GM21423 (cell line): Measurements from ENCODE around the gene NUDT19.
"Not testable (repeated sequence)": the region's sequence is repeated elsewhere in the genome, so short reads cannot be mapped to it uniquely, and the experiment has no call there.

Experiments used
- ATAC-seq: cut with Tn5 transposase; IDR thresholded peaks from one replicate; pipeline ENCODE4 v1.9.1; 2021; ENCODE audit warnings: mild to moderate bottlenecking, moderate library complexity; ENCODE audit not compliant: unreplicated experiment

Gene NUDT19

GRCh38 chr19:32674931-32675719 is 16.5 kb upstream of the NUDT19 start, which contains the start of gene ANKRD27:
ANKRD27 (minus strand) TSS chr19:32675180; CDS start chr19:32659015, 16,165 bp downstream.
- ATAC-seq = peak; percentile 96

DNA sequence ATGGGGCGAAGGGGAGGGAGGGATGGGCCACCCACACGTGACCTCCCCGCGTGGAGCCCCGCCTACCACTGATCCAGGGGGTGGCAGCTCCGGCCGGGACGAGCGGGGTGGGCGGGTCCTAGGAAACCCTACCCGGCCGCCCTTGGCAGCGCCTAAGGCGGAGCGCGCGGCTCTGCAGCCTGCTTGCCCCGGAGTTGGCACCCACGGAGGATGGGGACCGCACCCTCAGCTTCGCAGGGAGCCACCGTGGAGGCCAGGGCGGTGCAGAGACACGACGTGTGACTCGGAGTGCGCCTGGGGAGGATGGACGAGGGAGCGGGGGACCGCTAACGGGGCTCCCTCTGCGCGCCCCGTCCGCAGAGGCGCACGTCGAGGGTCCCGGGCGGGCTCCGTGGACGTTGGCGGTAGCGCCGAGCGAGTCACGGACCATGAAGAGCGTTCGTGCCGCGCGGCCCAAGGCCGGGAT is 15.9 kb upstream of the NUDT19 start, which contains the start of gene RGS9BP:
TSS of gene RGS9BP (plus strand) at position 129 of the 466 bp plus-strand sequence. CDS start 416 bp downstream, outside the sequence.
- peak; percentile 29 for ATAC-seq

- ATAC-seq = no peak
Observed at GRCh38 chr19:32676186-32676894, 15.3 kb upstream of the NUDT19 start.

DNA sequence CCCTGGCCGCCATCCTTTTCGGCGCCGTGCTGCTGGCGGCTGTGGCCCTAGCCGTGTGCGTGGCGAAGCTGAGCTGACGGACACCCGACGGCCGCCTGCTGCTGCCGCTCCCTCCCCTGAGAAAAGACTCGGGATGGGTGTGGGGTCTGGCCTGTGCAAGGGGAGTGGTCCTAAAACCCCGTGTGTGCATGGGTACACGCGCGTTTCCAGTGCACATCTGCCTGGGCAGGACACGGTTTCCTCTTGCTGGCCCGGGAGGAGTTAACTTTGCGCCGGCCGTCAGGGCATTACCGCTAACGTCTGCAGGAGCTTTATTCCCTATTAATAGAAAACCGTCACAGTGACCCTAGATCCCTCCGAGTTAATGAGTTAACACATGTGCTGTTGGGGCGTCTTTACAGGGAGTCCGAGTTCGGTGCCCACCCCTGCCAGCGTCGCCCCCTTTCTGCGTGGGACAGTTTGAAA is 14.7 kb upstream of the NUDT19 start:
- ATAC-seq = no peak

DNA sequence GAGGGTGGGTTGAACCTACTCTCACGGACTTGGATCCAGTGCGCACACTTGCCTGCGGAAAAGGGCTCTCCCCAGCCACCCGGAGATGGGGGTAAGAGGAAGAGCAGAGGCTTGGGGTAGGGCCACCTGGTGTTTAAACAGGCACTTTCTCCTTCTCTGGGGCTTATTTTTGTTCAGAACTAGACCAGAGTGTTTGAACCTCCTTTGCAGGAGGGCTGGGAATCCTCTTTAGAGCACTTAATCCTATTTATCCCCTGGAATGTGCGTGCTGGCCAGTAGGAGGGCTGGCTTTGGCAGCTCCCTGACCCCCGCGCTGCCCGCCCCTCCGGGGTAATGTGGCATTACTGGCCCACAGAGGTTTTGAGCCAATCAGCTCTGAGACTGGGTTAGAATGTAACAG is 14.0 kb upstream of the NUDT19 start:
- ATAC-seq = no peak

GRCh38 chr19:32680986-32681385 is 10.6 kb upstream of the NUDT19 start:
- ATAC-seq = no peak

DNA sequence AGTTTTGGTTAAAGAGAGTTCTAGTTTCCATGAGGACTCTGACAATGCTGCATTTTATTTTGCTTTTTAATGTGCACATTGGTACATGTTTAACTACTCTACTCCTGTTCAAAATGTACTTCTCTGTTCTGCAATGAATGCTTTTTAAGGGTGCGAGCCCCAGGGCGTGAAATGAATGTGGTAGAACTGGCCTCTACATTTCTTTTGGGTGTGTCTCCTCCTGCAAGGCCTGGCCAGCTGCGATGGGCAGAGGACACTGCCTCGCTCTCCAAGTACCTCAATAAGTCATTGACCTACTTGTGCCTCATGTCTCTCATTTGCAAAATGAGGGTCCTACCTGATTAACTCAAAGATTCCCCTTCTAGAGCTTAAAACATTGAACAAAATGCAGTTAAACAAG is 9.3 kb upstream of the NUDT19 start:
- ATAC-seq = no peak

- no peak for ATAC-seq
Observed at GRCh38 chr19:32686847-32687475, 4.7 kb upstream of the NUDT19 start.

GRCh38 chr19:32687681-32688080 is 3.9 kb upstream of the NUDT19 start:
- no peak for ATAC-seq

DNA sequence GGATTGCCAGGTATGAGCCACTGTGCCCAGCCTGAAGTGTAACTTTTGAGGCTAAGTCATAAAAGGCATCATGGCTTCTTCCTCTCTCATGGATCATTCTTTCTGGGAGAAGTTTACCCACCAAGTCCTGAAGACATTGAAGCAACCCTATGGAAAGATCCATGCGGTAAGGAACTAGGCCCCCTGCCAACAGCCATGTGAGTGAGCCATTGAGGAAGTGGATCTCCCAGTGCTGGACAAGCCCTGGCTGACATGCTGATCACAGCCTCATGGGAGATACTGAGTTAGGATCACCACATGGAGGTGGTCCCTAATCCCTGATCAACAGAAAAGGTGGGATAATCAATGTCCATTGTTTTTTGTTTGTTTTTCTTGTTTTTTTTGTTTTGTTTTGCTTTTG is 3.3 kb upstream of the NUDT19 start:
- no peak for ATAC-seq

DNA sequence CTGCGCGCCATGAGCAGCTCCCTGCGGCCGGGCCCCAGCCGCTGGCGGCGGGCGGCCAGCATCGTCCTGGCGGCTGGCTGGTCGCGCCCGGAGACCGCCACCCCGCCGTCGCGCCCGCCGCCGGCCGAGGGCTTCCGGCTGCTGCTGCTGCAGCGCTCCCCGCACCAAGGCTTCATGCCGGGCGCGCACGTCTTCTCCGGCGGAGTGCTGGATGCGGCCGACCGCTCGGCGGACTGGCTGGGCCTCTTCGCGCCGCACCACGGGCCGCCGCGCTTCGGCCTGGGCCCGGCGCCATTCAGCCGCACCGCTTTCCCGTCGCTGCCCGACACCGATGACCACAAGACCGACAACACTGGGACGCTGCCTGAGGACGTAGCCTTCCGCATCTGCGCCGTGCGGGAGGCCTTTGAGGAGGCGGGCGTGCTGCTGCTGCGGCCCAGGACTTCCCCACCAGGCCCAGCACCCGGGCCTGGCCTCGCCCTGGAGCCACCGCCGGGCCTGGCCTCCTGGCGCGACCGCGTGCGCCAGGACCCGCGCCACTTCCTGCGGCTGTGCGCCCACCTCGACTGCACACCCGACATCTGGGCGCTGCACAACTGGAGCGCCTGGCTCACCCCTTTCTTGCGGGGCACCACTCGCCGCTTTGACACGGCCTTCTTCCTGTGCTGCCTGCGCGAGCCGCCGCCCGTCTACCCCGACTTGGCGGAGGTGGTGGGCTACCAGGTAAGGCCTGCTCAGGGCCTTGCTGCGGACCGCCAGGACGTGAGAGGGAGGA is 518 bp downstream of the NUDT19 start:
- ATAC-seq = peak; percentile 53

GRCh38 chr19:32692727-32693061 is 1.1 kb downstream of the NUDT19 start:
- ATAC-seq = no peak

DNA sequence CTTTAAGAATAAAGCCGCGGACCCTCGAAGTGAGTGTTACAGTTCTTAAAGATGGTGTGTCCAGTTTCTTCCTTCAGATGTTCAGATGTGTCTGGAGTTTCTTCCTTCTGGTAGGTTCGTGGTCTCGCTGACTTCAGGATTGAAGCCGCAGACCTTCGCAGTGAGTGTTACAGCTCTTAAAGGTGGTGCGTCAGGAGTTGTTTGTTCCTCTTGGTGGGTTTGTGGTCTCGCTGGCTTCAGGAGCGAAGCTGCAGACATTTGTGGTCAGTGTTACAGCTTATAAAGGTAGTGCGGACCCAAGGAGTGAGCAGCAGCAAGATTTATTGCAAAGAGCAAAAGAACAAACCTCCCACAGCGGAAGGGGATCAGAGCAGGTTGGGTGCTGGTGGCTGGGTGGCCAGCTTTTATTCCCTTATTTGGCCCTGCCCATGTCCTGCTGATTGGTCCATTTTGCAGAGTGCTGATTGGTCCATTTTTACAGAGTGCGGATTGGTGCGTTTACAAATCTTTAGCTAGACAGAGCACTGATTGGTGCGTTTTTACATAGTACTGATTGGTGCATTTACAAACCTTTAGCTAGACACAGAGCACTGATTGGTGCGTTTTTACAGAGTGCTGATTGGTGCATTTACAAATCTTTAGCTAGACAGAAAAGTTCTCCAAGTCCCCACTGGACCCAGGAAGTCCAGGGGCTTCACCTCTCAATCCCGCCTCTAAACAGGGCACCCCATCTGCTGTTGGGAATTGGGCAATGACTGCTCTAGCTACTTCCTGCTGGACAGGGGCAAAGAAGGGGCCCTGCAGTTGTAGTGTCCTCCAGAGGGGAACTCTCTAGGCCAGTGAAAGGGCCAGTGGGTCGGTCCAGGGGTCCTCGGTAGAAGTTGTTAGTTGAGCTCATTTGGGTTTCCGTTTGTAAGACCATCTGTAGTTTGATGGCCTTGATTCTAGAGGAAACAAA is 1.8 kb downstream of the NUDT19 start:
- ATAC-seq = not testable (repeated sequence)

- ATAC-seq = not testable (repeated sequence)
Observed at GRCh38 chr19:32694316-32694715, 2.7 kb downstream of the NUDT19 start.

DNA sequence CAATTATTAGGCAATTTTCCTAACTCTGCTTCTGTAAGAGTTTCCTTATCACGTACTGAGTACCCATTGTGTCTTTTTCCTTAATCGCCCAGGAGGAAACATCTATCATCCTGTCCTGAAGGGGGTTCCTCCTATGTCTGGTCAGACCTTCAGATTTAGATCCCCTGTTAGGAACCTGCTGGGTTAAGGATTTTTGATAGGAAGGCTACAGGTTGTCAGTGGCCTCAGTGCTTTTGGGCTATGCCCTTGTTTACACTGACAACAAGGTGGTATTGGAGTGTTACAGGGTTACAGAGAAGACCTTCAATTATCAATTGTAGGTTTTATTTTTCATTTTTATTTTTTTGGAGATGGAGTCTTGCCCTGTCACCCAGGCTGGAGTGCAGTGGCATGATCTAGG is 3.2 kb downstream of the NUDT19 start:
- not testable (repeated sequence) for ATAC-seq

- ATAC-seq = not testable (repeated sequence)
Observed at GRCh38 chr19:32695506-32695905, 3.9 kb downstream of the NUDT19 start.

- ATAC-seq = not testable (repeated sequence)
Observed at GRCh38 chr19:32696771-32697170, 5.2 kb downstream of the NUDT19 start.

DNA sequence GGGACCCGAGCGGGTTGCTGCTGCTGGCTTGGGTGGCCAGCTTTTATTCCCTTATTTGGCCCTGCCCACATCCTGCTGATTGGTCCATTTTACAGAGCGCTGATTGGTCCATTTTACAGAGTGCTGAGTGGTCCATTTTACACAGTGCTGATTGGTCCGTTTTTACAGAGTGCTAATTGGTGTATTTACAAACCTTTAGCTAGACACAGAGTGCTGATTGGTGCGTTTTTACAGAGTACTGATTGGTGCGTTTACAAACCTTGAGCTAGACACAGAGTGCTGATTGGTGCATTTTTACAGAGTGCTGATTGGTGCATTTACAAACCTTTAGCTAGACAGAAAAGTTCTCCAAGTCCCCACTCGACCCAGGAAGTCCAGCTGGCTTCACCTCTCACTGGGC is 8.5 kb downstream of the NUDT19 start:
- not testable (repeated sequence) for ATAC-seq

- ATAC-seq = no peak
Observed at GRCh38 chr19:32702010-32702409, 10.4 kb downstream of the NUDT19 start.
